ENCODE data around the gene SNX1.
A peak's percentile ranks its signal among the peaks of the same experiment; 100 is the strongest.

Gene SNX1

DNA sequence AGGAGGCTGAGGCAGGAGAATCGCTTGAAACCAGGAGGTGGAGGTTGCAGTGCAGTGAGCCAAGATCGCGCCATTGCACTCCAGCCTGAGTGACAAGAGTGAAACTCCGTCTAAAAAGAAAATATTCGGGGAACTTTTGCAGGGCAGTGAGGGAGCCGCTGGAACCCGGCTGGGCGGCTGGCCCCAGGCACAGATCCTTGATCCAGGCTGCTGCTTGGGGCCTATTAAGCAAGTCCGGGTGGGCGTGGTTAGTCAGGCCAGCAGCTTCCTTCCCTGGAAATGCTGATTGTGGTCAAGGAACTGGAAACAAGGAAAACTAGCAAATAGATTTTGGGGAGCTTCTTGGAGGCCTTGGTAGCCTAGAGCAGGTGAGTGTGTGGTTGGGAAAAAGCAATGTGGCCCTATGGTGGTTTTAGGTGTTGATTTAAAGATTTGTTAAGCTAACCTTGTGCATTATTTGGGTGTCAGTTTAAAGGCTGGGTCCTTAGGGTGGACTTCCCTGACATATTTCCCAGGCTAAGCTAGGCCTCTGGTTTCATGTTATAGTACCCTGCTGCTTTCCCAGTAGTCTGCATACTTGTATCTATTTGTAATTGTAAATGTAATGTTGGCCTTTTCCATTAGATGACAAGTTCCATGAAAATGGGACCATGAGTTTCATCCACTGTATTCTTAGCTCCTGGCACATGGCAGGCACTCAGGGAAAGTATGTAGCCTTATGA lies 38.0 kb downstream of the SNX1 start:
- H3K27me3 ChIP-seq (ENCODE audit: insufficient read depth, poor library complexity, severe bottlenecking) = no peaks in the 10 kb centered on the region
- ATAC-seq (ENCODE audit: low read depth) (no peak; the same call in 2 of the 3 replicates), DNase-seq (ENCODE audit: low spot score) (no peak)
- H3K36me3 ChIP-seq (ENCODE audit: low read depth) = peaks cover 97% of the 10 kb centered on the region
- no peaks in the 10 kb centered on the region for H3K9me3 ChIP-seq (ENCODE audit: severe bottlenecking)
- no peak overlapping the region for H3K27ac ChIP-seq (ENCODE audit: poor library complexity, severe bottlenecking)
- no peak overlapping the region for H3K4me3 ChIP-seq (ENCODE audit: severe bottlenecking)
- H3K4me1 ChIP-seq (ENCODE audit: insufficient read depth, poor library complexity, severe bottlenecking) = no peaks in the 10 kb centered on the region
- TF ChIP-seq CTCF (IDR thresholded peaks at IDR 0.05; ENCODE audit: poor library complexity, severe bottlenecking) = no peak

DNA sequence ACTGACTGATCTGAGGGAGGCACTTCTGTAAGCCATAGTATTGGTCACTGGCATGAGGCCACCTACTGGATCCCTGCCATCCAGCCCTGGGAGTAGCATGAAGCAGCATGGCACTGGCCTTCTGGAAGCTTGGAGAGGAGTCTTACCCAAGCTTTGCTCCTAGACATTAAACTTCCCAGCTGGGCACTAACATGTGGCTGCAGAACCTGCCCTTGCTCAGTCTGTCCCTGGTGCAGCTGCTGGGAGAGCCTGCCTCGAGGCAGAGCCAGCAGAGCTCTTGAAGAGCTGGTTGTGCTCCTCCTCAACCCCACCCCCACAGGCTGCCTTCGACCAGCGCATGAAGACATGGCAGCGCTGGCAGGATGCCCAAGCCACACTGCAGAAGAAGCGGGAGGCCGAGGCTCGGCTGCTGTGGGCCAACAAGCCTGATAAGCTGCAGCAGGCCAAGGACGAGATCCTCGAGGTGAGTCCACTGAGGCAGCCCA lies 38.6 kb downstream of the SNX1 start:
- H3K9me3 ChIP-seq (ENCODE audit: severe bottlenecking) = no peaks in the 10 kb centered on the region
- TF ChIP-seq CTCF (IDR thresholded peaks at IDR 0.05; ENCODE audit: poor library complexity, severe bottlenecking) = no peak
- DNase-seq (ENCODE audit: low spot score) (peak; percentile 81), ATAC-seq (ENCODE audit: low read depth) (no peak)
- H3K27ac ChIP-seq (ENCODE audit: poor library complexity, severe bottlenecking) = no peak overlapping the region
- no peak overlapping the region for H3K4me3 ChIP-seq (ENCODE audit: severe bottlenecking)
- H3K27me3 ChIP-seq (ENCODE audit: insufficient read depth, poor library complexity, severe bottlenecking) = no peaks in the 10 kb centered on the region
- no peaks in the 10 kb centered on the region for H3K4me1 ChIP-seq (ENCODE audit: insufficient read depth, poor library complexity, severe bottlenecking)
- peaks cover 94% of the 10 kb centered on the region for H3K36me3 ChIP-seq (ENCODE audit: low read depth)

GRCh38 chr15:64136347-64136746 lies 40.6 kb downstream of the SNX1 start:
- no peaks in the 10 kb centered on the region for H3K9me3 ChIP-seq (ENCODE audit: severe bottlenecking)
- DNase-seq (ENCODE audit: low spot score) (no peak), ATAC-seq (ENCODE audit: low read depth) (no peak)
- H3K4me3 ChIP-seq (ENCODE audit: severe bottlenecking) = no peak overlapping the region
- no peaks in the 10 kb centered on the region for H3K27me3 ChIP-seq (ENCODE audit: insufficient read depth, poor library complexity, severe bottlenecking)
- H3K4me1 ChIP-seq (ENCODE audit: insufficient read depth, poor library complexity, severe bottlenecking) = no peaks in the 10 kb centered on the region
- H3K27ac ChIP-seq (ENCODE audit: poor library complexity, severe bottlenecking) = no peak overlapping the region
- no peak for TF ChIP-seq CTCF (IDR thresholded peaks at IDR 0.05; ENCODE audit: poor library complexity, severe bottlenecking)
- peaks cover 81% of the 10 kb centered on the region for H3K36me3 ChIP-seq (ENCODE audit: low read depth)

DNA sequence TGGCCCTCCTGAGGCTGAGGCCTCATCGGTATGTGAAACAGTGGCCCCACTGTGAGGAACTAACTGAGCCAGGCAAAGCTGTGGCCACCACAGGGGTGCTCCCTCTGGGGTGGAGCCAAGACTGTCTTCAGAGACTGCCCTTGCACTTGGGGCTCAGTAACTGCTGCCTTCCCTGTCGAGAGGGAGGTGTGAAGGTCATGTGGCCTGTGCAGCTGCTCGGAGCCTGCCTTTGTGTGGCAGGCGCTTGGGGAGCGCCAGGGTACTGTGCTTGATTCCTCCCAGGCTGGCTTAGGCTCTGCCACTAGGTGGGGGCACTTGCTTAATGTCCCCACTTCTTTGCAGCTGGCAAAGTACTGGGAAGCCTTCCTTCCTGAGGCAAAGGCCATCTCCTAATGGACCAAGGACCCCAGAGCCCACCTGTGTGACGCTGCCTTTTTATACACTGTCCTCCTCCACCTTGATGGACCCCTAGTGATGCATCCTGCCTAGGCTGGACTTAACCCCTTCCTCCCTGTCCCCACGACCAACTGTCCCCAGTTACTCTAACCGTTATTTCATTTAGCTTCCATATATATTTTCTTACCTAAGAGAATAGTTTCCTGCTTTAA lies 41.5 kb downstream of the SNX1 start:
- Histone ChIP-seq H3K36me3 (ENCODE audit: low read depth) (peaks cover 72% of the 10 kb centered on the region), H3K9me3 (ENCODE audit: severe bottlenecking) (no peaks in the 10 kb centered on the region), H3K27me3 (ENCODE audit: insufficient read depth, poor library complexity, severe bottlenecking) (no peaks in the 10 kb centered on the region), H3K4me3 (ENCODE audit: severe bottlenecking) (no peak overlapping the region), H3K4me1 (ENCODE audit: insufficient read depth, poor library complexity, severe bottlenecking) (no peaks in the 10 kb centered on the region), H3K27ac (ENCODE audit: poor library complexity, severe bottlenecking) (no peak overlapping the region)
- DNase-seq (ENCODE audit: low spot score) (no peak), ATAC-seq (ENCODE audit: low read depth) (peak; percentile 9; the same call in 2 of the 3 replicates)
- TF ChIP-seq CTCF (IDR thresholded peaks at IDR 0.05; ENCODE audit: poor library complexity, severe bottlenecking) = no peak
